Aorta (tissue), 5 donors: ENCODE results near the gene CTSD. TPM values are rescaled to one million over a fixed set of nuclear protein-coding genes. Genes with fewer than 3 reads are reported as not detected.

Experiments used
- ATAC-seq: fragments of 200-7000 bp; cut with Tn5 transposase; one replicate; pipeline ENCODE4 v1.9.1; 2022; ENCODE audit warnings: moderate library complexity; ENCODE audit not compliant: low FRiP score
- DNase-seq, 2 donors: peaks; one replicate each; pipeline ENCODE4 v3.0.0-alpha.2; 2020
- H3K27ac ChIP-seq, 2 donors: one replicate each; pipeline ENCODE4 v1.5.1; 2013; ENCODE audit warnings: low read length in 2 of 2, mild to moderate bottlenecking in 2 of 2, moderate library complexity in 2 of 2, control low read depth in 1 of 2, inconsistent platforms in 1 of 2, low read depth in 1 of 2
- H3K27me3 ChIP-seq, 2 donors: one replicate each; pipeline ENCODE4 v1.6.1; 2013; ENCODE audit warnings: control low read depth in 1 of 2, low read length in 1 of 2, mild to moderate bottlenecking in 1 of 2, moderate library complexity in 1 of 2; ENCODE audit not compliant: insufficient read depth in 2 of 2, control insufficient read depth in 1 of 2
- H3K36me3 ChIP-seq, 2 donors: one replicate each; pipeline ENCODE4 v1.6.1; 2013; ENCODE audit warnings: control low read depth in 1 of 2, low read length in 1 of 2, mild to moderate bottlenecking in 1 of 2; ENCODE audit not compliant: insufficient read depth in 2 of 2, control insufficient read depth in 1 of 2
- H3K4me1 ChIP-seq, 2 donors: one replicate each; pipeline ENCODE4 v1.6.1; 2013; ENCODE audit warnings: low read length in 2 of 2, control low read depth in 1 of 2, mild to moderate bottlenecking in 1 of 2, moderate library complexity in 1 of 2; ENCODE audit not compliant: insufficient read depth in 2 of 2, control insufficient read depth in 1 of 2
- H3K4me3 ChIP-seq, 2 donors: one replicate each; pipeline ENCODE4 v1.5.1; 2013; ENCODE audit warnings: low read length in 2 of 2, control low read depth in 1 of 2, mild to moderate bottlenecking in 1 of 2
- H3K9me3 ChIP-seq: one replicate; pipeline ENCODE4 v1.6.1; 2013; ENCODE audit warnings: mild to moderate bottlenecking, low read length; ENCODE audit not compliant: control insufficient read depth
- WGBS, 2 donors: extraction: QIAGEN DNeasy Blood & Tissue Kit; methylation state at CpG; one replicate each; pipeline ENCODE4 v1.1.7; 2013; 5-methylcytosine and 5-hydroxymethylcytosine counted together
- intact Hi-C, 2 donors: fragments of 100-400 bp; cut with DNase I; formaldehyde crosslinking; loops; one replicate each; pipeline versions ENCODE4 v1.14.2 to v1.15.0; 2022
- polyA plus RNA-seq, 2 donors: library from polyadenylated mRNA; stranded (reverse); fragments of 200-250 nt; gene quantifications; one replicate each; pipeline ENCODE4 v1.2.3, GENCODE V29; 2013
- total RNA-seq, 2 donors: library from RNA; stranded (reverse); fragmentation: NEBNext Ultra II Directional; extraction: Animal tissue kit (Norgen Biotek cat#: 25700); gene quantifications; one replicate each; pipeline ENCODE4 v1.2.1, GENCODE V29; 2021
- donor health status: healthy with polysubstance abuse.
- donor health status: Bipolar disorder and iron deficiency.
- donor health status: DM: no; HTN: no; CAD: no.
- donor health status: DM: no; HTN: no; CAD: no.
- donor health status: DM: yes; HTN: yes; CAD: no.

CTSD gene
- total and polyA plus RNA-seq, 4 donors = 473 to 646 (median 577) TPM

DNA sequence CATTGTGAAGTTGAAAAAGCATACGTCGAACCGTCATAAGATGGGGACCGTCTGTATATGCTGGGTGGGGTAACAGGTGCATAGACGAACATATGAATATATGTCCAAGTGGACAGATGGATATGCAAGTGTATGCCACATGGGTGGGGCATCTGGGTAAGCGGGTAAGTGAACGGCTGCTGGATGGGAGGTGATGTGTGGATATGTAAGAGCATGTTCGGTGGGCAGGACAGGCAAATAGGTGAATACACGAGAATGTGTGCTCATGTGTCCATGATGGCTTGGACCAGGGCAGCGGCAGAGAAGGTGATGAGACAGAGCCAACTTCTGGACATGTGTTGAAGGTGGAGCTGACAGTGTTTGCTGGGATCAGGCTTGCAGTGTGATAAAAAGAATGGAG, 25.3 kb downstream of the CTSD start:
- H3K9me3 ChIP-seq = peaks cover 3% of the 10 kb centered on the region
- intact Hi-C loops = no loop called here
- peak in 1 of 2 donors; percentile 39 for DNase-seq
- no peak for ATAC-seq
- H3K4me3 ChIP-seq = no peak overlapping the region
- no peaks in the 10 kb centered on the region for H3K27me3 ChIP-seq
- no peaks in the 10 kb centered on the region for H3K36me3 ChIP-seq
- no peak overlapping the region for H3K27ac ChIP-seq
- no peaks in the 10 kb centered on the region for H3K4me1 ChIP-seq
- whole genome bisulfite sequencing, 2 donors = 92 to 93% methylated on average over 10 of the region's 10 CpGs

DNA sequence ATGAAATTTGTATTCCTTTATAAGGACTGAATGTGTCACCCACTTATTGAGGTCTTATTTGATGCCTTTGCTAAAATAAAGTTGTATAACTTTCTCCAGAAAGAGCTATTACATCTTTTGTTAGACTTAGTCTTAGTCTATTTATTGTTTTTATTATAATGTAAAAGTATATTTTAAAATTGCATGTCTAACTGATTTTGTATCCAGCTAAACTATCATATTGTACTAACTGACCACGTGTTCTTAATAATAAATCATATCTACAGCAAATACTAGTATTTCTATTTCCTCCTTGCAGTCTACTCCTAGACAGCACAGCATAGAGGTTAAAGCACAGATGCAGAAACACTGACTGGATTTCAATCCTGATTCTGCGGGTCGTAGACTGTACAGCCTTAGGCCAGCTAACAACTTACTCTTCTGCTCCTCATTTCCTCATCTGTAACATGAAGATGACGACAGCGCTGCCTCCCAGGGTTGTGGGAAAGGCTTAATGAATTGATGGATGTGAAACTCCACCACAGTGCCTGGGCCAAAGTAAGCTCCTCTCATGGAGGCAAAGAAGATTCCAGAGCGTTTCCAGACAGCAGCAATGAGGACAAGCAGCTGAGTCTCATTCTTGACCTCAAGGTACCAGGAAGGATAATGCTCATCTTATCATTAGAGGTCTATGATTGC, 26.5 kb downstream of the CTSD start:
- no peak overlapping the region for H3K27ac ChIP-seq
- peak in 1 of 2 donors; percentile 24 for DNase-seq
- no peak for ATAC-seq
- no peaks in the 10 kb centered on the region for H3K36me3 ChIP-seq
- peaks cover 3% of the 10 kb centered on the region for H3K9me3 ChIP-seq
- no peaks in the 10 kb centered on the region for H3K27me3 ChIP-seq
- H3K4me1 ChIP-seq = no peaks in the 10 kb centered on the region
- H3K4me3 ChIP-seq = no peak overlapping the region
- 82 to 84% methylated on average over 6 of the region's 6 CpGs for WGBS, 2 donors
- intact Hi-C loops = no loop called here

DNA sequence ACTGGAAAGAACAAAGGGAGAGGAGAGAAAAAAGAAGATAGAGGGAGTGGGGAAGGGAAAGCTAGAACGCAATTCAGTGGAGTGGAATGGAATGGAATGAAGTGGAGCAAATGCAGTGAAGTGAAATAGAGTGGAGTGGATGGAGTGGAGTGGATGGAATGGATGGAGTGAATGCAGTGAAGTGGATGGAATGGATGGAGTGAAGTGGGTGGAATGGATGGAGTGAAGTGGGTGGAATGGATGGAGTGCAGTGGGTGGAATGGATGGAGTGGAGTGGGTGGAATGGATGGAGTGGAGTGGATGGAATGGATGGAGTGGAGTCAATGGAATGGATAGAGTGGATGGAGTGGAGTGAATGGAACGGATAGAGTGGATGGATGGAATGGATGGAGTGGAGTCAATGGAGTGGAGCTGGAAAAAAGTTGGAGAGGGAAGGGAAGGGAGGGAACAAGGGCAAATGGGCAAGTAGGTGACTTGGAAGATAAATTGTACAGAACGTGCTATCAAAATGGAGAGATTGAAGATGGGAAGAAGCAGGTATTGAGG, 27.2 kb downstream of the CTSD start:
- no peak for DNase-seq
- Histone ChIP-seq H3K4me3 (no peak overlapping the region), H3K9me3 (peaks cover 3% of the 10 kb centered on the region), H3K27me3 (no peaks in the 10 kb centered on the region), H3K36me3 (no peaks in the 10 kb centered on the region), H3K4me1 (no peaks in the 10 kb centered on the region), H3K27ac (no peak overlapping the region)
- 62 to 63% methylated on average over 3 of the region's 3 CpGs for WGBS, 2 donors
- intact Hi-C loops = no loop called here
- no peak for ATAC-seq

GRCh38 chr11:1735271-1735670, 28.5 kb downstream of the CTSD start:
- no peak overlapping the region for H3K4me3 ChIP-seq
- 80 to 85% methylated on average over 16 of the region's 16 CpGs for WGBS, 2 donors
- H3K36me3 ChIP-seq = no peaks in the 10 kb centered on the region
- H3K4me1 ChIP-seq = no peaks in the 10 kb centered on the region
- H3K27ac ChIP-seq = no peak overlapping the region
- ATAC-seq (no peak), DNase-seq (peak; percentile 51 to 57)
- peaks cover 3% of the 10 kb centered on the region for H3K9me3 ChIP-seq
- intact Hi-C loops = no loop called here
- no peaks in the 10 kb centered on the region for H3K27me3 ChIP-seq

DNA sequence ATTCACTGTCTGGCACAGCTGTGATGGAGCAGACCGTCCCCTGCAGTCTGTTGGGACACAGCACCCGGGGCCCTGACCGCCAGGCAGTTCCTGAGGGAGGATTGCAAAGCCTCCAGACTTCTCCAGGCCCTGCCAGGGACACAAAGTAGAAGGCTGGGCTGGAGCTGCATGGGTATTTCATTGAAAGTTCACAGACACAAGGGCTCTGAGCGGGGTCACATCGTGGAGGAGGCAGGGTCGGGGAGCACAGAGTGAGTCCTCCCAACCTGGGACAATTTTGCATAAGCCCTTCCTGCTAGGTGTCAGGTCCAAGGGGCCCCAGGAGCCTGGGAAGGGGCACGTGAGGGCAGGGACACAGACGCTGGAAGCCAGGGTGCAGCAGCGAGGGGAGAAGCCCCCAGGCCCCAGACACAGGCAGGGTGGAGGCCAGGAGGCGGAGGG, 29.1 kb downstream of the CTSD start:
- no peak overlapping the region for H3K27ac ChIP-seq
- intact Hi-C loops = no loop called here
- peaks cover 3% of the 10 kb centered on the region for H3K9me3 ChIP-seq
- no peaks in the 10 kb centered on the region for H3K36me3 ChIP-seq
- DNase-seq (peak; percentile 48 to 54), ATAC-seq (no peak)
- no peak overlapping the region for H3K4me3 ChIP-seq
- H3K27me3 ChIP-seq = no peaks in the 10 kb centered on the region
- H3K4me1 ChIP-seq = no peaks in the 10 kb centered on the region
- 58 to 62% methylated on average over 10 of the region's 10 CpGs for WGBS, 2 donors

- intact Hi-C loops = no loop called here
- no peak overlapping the region for H3K4me3 ChIP-seq
- H3K27me3 ChIP-seq = no peaks in the 10 kb centered on the region
Measured at GRCh38 chr11:1733716-1734640, 29.7 kb downstream of the CTSD start.

DNA sequence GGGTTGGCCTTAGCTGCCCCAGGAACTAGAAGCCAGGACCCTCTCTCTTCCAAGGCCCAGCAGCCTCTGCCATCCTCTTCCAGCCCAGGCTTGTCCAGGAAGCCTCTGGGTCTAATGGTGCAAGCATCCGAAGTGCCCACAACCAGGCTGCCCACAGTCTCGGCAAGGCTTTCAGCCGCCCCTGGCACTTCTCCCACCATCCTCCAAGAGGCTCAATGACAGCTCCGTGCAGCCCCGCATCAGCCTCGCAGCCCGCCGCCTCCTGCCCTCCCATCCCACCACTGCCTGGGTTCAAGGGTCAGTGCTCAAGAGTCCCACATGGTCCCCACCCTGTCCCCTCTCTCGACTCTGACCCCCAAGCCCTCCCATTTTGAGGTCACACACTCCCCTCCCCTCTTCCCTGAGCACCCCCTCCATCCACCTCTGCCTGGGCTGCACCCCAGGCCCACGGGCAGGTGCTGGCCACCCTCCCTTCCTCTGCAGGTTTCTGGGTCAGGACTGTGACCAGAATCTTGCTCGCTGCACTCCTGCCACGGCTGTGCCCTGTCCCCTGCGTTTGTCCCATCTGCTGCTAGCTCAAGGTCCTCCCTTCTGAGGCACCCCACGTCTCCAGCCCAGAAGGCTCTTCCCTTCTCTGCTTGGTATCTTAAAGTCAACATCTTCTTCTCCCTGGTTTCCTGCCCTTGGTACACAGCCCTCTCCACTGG, 30.6 kb downstream of the CTSD start:
- WGBS, 2 donors = 71 to 72% methylated on average over 14 of the region's 14 CpGs
- H3K4me1 ChIP-seq = no peaks in the 10 kb centered on the region
- ATAC-seq (no peak), DNase-seq (peak in 1 of 2 donors; percentile 60)
- peaks cover 3% of the 10 kb centered on the region for H3K9me3 ChIP-seq
- H3K27me3 ChIP-seq = no peaks in the 10 kb centered on the region
- no peak overlapping the region for H3K27ac ChIP-seq
- H3K36me3 ChIP-seq = no peaks in the 10 kb centered on the region
- intact Hi-C loops = no loop called here
- no peak overlapping the region for H3K4me3 ChIP-seq

More at GRCh38 chr11:1733716-1734640, 29.7 kb downstream of the CTSD start:
- Histone ChIP-seq H3K9me3 (peaks cover 3% of the 10 kb centered on the region), H3K36me3 (no peaks in the 10 kb centered on the region), H3K27ac (no peak overlapping the region), H3K4me1 (no peaks in the 10 kb centered on the region)
- ATAC-seq (no peak), DNase-seq (peak in 1 of 2 donors; percentile 74)
- WGBS, 2 donors = 78 to 79% methylated on average over 28 of the region's 28 CpGs

GRCh38 chr11:1732418-1733008, 31.2 kb downstream of the CTSD start:
- intact Hi-C loops = no loop called here
- ATAC-seq = no peak
- H3K4me3 ChIP-seq = no peak overlapping the region
- H3K36me3 ChIP-seq = no peaks in the 10 kb centered on the region
- H3K9me3 ChIP-seq = peaks cover 3% of the 10 kb centered on the region
- H3K27ac ChIP-seq = no peak overlapping the region
- WGBS, 2 donors = 36 to 37% methylated on average over 13 of the region's 13 CpGs
- peak in 1 of 2 donors; percentile 75 for DNase-seq
- H3K27me3 ChIP-seq = no peaks in the 10 kb centered on the region
- H3K4me1 ChIP-seq = no peaks in the 10 kb centered on the region
